Stimulated activated CD8-positive, alpha-beta memory T cell treated with anti-CD3 and anti-CD28 coated beads, Interleukin-12 subunit alpha, Interleukin-12 subunit beta, amount 100 ng/mL, for 24 hours (primary cell): ENCODE data around the gene HDGFL3.

ENCODE experiments used
- DNase-seq: peaks from one replicate; pipeline ENCODE4 v3.0.0-alpha.2; 2020; ENCODE audit errors: extremely low read depth

HDGFL3 gene

DNA sequence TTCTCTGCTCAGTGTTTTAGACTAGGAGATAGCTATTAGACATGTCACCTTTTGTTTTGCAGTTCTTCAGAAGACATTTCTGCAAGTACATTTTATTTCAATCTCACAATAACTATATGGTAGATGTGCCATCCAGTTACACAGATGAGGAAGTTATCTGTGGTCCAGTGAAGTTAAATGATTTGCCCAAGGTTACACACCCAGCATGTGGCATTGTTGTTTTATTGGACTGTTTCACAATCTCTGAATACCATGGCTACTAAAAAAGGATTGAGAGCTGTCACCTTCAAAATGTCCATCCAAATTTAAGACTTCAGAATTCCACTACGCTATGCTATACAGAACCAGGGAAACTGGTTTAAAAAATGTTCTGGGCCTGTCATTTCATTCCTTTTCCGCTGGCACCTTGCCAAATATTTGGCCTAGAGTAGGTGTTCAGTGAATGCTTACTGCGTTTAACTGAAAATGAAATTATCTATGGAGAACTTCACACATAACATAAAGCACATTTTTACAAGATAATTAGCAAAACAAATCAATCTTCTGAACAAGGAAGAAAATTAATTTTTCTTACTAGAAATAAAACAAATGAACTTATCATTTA is 80.0 kb downstream of the HDGFL3 start:
- DNase-seq = no peak

DNA sequence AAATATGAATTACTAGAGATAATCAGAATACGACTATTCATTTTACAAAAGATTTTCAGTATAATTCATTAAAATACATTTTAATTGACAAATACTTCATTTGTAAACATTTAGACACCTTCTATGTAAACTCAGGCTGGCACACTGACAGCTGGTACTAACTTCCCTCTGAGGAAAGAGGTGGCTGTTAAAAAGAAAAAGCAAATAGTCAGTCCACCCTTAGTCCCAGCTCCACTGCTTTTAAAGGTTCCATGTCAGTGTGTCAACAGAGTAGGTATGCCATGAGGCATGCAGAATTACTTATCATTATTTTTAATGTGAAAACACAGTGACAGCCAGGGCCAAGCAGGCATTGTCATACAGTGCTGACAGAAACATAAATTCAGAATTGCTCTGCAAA is 84.1 kb downstream of the HDGFL3 start:
- no peak for DNase-seq

DNA sequence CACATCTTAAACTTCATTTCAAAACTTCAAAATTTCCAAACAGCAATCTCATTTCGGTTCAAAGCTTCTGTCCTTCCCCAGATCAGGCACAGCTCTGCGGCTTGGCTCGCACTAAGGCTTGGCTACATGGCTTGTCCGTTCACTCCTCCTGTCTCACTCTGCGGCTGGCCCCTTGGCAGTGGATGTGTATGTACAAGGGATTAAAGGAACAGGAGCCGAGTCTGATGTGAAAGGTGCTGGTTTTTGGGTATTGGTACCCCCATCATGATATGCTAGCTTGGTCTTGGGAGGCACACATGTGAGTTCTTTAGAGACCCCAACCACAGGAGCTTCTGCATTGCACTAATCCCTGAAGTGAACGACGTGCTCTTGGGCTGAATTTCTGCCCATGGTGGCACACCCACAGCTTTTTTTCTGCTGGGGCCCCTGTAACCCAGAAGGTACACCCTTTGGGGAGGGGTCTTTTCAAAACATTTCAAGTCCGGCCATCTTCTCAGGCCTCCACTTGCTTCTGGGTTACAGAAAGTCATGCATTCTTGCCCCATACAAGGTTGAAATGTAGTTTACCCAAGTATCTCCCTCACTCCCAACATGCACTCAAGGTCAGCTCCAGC is 87.5 kb downstream of the HDGFL3 start:
- no peak for DNase-seq

DNA sequence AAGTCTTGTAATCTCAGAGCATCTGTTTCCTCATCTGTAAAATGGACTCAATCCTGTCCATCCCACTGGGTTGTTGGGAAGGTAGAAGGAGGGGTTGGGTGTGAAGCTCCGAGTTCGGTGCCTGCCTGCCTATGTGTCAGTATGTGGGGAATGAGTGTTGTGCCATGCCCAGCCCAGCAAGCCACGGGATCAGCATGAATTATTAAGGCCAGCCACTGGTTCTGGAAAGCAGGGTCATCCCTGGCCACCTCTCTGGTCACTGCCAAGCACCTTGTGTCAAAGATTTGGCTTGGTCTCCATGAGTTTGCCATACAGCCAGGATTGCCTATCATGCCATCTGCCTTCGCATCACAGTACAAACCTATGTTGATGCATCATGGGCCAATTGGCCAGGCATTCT is 88.7 kb downstream of the HDGFL3 start:
- DNase-seq = no peak

DNA sequence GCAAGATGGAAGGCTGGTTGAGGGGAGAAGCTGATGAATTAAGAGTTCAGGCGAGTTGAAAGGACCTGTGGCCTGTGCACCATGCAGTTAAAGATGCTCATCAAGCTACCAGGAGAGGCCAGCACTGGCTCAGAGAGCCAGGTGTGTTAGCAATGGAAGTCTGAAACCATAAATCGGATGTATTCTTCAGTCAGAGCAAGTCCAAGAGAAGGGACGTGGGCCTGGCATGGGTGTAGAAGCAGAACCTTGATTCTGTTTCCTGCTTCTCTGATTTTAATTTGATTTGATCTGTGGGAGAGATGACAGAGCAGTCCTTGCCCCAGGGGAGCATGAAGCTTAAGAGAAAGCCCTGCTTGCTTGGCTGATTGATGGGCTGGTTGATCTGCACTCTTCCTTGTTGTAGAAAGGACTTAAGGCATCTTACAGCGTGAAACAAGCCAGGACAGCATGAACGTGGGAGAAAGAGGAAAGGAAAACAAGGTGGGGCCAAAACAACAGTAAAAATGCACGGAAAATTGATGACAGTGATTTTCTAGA is 89.3 kb downstream of the HDGFL3 start:
- DNase-seq = no peak

DNA sequence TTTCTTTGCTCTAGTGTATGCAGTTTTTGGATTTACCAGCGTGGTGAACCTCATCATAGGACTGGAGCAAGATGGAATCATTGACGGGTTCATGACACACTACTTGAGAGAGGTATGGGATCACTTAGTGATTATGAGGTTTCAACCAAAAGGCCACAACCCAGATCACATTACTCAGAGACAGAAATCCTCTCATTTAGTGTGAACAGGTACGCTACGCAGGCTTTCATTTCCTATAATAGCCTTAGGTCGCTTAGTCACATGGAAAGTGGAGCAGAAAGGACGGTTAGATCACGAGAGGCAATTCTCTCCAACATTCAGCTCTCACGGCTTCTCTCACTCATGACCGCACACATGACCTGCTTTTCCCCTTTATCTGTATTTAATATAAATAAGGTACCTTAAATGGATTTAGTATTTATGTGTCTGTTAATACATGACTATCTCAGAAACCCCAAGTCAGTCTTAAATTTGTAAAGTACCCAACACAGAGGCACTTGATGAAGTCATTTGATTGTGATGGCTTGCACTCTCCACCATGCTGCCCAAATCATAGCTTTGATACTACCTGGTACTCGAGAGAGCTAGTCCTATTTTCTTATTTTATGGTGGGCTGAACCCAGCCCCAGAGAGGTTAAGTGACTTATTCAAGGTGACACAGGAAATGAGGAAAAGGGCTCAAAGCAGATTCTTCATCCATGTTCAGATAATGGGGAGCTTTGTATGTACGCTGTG is 91.6 kb downstream of the HDGFL3 start:
- DNase-seq = no peak

DNA sequence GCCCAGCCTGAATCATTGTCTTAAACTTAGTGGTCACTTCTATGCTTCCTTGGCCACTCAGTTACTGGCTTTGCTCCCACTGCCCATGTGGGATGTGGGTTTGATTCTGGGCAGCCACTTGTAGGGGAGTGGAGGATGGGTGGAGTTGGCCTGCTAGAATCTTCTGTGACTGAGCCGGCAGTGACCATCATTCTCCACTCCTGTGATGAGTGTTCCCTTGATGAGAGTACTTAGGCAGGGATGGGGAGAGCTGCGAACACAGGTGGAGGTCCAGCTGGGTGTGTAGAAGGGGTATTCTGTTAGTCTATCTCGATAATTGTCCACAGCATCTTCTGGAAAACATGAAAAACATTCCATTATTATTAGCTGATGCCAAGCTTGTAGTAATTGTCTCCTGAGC is 92.2 kb downstream of the HDGFL3 start:
- no peak for DNase-seq

DNA sequence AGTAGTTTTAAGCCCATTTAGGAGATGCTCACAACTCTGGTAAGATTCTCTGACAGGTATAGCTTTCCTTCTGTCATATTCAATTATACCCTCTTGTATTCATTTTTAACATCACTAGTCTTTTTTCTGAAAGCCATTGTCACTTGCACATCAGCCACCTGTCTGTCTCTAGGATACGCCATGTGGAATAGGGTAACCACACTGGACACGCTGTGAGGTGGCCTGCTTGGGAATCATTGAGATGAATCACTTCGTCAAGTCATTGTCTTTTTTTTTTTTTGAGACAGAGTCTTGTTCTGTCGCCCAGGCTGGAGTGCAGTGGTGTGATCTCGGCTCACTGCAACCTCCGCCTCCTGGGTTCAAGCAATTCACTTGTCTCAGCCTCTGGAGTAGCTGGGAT is 92.8 kb downstream of the HDGFL3 start:
- DNase-seq = no peak

DNA sequence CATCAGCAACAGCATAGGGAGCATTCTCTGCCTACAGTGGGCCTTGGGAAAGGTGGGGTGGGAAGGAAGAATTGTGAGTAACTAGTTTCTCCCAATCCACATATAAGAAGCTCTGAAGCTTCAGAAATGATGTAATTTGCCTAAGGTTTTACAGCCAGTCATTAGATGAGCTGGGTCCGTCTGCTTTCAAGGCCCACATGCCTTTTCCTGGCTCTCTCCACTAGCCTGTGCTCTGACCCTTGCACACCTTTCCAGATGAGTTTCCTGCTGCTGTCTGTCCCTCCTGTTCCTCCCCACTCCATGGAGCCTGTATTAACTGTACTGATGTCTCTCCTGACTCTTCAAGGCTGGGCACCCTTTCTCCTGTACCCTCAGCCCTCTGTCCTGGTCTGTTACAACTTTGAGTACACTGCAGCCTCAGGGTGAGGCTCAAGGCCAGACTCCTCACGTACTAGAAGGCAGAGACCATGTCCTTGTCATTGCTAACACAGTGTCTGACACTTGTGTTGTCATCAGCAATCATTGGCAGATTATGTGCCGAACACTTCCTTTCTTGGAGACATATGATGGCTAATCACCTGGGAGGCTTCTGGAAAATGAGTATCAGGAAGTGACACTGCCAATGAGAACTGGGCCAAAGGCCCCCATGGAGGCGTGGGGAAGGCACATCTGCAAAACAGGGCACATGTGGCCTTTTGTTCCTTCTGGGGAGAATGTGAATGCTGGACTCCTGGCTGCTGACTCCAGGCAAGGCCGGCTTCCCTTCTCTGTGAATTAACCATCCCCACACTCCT is 93.5 kb downstream of the HDGFL3 start:
- no peak for DNase-seq

DNA sequence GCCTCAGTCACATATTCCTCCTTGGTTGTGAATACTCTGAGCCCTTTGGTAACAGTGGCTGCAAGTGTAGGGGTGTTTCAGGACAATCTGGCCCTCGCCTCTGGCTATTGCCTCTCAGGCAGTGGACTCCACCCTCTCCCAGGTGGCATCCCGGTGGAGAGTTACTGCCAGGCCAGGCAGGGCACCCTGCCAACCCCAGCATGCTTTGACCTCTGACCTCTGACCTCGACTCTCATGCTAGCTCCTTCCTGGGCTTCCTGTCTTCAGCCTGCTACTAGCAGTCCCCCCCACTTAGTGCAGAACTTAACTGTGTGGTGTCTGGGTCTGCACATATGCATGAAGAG is 94.7 kb downstream of the HDGFL3 start:
- DNase-seq = no peak

DNA sequence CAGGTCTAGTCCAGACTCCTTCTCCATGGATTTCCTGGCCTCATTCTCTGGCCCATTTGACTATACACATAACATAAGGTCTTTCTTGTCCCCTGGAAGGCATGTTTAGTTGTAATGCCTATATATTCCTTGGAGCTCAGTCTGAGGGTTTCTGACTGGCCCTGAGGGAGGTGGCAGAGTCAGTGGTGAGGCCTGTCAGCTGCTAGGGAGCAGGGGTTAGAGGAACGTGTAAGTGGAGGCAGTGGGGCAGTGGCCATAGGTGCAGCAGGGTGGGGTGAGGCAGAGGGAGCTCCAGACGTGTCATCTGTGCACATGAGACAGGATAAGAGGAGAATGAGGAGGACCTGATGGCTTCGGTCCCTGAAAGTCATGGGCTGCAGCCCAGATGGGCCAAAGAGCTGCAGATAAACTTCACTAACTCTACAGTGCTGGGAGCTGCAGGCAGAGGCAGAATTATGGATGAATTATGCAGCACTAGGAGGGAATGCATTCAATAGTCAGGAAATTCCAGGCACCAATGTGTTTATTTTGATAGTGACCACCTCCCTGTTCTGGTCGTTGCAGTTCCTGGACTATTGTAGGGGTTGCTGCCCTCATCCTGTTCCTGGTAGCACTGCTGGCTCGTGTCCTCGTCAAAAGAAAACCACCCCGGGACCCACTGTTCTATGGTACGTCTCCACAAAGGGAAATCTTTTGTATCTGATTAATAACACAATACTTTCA is 95.2 kb downstream of the HDGFL3 start:
- no peak for DNase-seq

DNA sequence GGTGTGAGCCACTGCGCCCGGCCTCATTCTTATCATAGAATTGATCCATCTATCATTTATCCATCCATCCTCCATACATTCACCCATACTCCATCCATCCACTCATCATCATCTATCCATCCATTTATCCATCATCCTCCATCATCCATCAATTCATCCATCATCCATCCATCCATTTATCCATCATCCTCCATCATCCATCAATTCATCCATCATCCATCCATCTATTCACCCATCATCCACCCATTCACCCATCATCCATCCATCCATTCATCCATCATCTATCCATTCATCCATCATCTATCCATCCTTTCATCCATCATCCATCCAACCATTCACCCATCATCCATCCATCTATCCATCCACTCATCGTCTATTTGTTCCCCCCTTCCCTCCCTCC is 96.5 kb downstream of the HDGFL3 start:
- DNase-seq = no peak

DNA sequence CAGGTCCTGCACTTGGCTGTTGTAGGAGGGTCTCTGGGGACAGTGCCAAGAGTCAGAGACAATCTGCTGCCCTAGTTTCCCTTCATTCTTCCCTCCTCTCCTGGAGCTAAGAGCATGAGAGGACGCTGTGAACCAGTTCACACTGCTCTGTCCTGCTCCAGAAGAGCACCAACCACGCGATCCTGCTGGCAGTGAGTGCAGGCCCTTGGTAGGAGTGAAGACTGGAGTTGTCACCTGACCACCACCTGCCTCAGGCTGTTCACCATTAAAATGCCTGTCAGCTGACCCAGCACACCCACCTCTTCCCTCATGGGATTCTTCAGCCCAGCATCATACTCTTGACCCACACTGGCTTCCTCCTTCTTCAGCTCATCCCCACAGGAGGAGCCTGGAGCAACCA is 97.2 kb downstream of the HDGFL3 start:
- DNase-seq = no peak

DNA sequence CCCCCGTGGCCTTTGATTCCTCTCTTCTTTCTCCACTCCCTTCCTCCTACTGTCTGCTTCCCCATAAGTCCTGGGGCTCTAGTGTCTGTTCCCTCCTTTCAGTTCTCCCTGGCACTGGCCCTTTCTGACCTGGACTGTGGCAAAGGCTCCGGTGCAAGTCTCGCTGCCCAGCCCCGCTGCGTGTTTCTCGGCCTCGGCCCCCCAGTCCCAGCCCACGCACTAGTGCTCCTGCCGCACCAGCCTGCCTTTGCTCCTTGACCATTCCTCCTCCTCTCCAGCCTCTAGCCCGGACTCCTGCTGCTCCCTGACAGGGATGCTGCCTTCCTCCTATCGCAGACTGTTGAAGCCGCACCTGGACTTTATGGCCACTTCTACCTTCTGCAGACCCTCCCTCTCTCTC is 98.1 kb downstream of the HDGFL3 start:
- DNase-seq = no peak

DNA sequence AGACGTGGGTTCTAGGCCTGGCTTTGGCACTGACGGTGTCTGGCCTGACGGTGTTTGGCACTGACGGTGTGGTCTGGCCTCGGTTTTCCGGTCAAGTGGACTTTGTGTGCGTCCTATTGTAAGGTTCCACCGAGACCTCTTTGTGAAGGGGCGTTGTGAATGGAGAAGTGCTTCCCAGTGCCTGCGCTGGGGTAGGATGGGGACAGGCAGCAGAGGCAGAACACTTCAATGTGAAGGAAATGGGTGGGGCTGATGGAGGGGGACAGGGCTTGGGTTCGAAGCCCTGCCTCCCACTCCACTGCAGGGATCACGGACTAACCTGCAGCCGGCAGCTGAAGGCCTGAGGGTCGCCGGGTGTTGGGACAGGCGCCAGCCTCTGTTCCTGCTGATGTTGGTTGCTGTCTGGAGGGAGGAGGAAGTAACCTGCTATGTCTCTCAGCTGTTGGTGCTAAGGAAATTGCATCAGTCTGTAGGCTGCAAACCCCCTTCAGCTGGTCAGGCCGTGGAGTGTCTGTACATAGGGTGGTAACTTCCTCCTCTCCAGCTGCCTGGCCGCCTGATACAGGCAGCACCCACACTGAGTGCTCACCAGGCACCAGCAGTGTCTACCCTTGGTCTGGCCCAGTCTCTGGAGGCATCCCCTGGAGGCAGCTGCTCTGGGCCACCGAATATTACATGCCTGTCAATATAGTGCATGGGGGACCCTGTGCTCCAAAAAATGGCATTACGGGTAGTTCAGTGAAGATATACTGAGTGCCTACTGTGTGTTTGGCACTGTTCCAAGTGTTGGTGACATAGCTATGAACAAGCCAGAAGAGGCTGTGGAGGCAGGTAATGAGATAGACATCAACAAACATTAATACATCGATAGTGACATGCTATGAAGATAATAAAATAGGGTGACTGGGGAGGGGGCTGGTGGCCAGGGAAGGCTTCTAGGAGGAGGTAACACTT is 99.1 kb downstream of the HDGFL3 start:
- DNase-seq = no peak

DNA sequence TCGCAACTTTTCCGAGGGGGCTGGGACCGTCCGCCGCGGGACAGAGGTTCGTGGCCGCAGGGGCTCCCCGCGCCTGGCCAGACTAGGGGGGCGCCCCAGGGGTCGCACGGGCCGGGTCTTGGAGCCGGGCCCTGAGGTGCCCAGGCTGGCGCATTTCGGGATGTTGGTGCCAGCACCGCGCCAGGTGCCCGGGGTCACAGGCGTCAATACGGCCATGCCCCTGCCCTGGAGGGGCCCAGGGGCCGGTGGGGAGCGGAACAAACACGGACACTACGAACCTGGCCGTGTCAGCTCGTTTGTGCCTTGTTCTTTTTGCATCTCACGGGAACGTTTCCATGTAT is 99.8 kb downstream of the HDGFL3 start:
- no peak for DNase-seq

DNA sequence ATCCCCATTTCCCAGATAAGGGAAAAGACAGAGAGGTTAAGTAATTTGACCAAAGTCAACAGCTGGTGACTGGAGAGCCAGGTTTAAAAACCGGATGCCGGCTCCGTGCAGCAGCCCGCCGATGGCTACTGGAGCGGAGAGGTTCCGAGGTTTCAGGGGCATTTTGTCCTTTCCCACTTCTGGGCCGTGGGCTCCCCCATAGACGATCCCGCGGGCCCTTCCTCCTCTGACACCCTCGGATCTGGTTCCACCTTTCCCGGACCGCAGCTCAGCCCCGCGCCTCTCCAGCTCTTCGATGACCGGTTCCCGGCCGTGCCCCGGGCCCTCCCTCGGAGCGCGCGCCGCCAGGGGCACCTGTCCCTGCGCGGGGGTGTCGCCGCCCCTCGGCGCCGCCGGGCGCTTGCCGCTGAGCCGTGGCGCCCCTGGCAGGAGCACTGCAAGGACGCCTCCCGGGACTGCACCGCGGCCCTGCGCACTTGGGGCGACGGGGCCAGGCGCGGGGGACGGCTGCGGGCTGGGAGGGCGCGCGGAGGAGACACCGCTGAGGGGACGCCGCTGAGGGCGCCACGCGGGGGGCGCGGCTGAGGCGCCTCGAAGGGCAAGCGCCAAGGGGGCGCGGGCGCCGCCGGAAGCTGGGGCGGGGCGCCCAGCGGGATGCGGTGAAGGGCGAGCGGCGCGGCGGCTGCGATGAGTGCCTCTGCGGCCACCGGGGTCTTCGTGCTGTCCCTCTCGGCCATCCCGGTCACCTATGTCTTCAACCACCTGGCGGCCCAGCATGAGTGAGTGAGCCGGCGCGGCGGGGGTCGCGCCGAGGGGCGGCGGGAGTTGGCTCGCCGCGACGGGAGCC is 100.4 kb downstream of the HDGFL3 start, which contains the start of gene TM6SF1:
Gene TM6SF1 (plus strand): TSS at position 652 of the 847 bp plus-strand sequence. CDS start 36 bp downstream, at position 688.
- no peak for DNase-seq

DNA sequence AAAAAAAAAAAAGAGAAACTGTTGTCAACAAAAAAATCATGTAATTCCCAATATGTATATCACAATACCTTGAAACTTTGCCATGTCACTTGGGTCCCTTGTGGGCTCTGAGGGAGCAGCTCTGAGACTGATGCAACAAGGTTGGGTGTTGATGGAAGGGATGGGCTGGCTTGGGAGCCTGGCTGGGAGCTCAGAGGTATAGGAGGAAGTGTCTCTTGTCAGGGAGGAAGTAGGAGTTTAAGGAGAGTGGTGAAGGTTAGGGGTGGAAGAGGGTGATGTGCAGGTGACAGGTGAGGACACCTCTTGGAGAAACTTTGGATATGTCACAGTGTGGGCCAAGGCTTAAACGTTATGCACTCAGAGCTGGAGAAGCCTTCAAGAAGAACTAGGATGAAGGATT is 102.2 kb downstream of the HDGFL3 start:
- no peak for DNase-seq

DNA sequence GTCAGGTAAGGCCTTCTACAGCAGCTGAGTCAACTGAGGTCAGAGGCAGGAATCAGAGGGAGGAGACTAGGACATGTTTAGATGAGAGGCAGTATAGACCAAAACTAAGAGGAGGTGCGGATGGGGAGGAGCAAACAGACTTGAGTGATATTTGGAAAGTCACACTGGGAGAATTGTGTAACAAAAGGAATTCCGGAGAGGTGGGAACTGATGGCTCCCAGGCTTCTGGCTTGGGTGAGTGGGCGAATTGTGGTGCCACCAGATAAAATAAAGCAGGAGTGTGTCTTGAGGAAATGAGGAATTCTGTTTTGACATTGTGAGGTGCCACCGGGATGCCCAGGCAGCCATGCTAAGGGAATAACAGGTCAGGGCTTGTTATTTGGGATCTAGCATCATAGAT is 103.5 kb downstream of the HDGFL3 start:
- no peak for DNase-seq

DNA sequence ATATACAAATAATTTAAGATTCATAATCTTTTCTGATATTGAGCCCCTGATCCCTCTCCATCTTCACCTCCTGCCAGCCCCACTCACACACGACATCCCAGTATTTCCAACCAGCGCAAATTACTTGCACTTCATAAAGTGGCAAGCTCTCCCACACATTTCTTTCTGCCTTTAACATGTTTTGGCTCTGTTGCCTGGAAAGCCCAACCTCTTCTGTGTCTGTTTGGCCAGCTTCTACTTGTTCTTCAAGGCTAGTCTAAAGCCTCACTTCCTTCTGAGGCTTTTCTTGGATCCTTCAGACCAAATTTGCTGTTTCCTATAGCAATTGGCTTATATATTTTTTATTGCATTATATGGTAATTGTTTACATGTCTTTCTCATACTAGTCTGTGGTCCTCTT is 105.3 kb downstream of the HDGFL3 start:
- DNase-seq = no peak
